GM19467 (cell line): Measurements from ENCODE around the gene TBX15.

Experiments used
- ATAC-seq: cut with Tn5 transposase; IDR thresholded peaks from one replicate; pipeline ENCODE4 v1.9.1; 2021; ENCODE audit warnings: mild to moderate bottlenecking, moderate library complexity; ENCODE audit not compliant: unreplicated experiment

Gene TBX15

GRCh38 chr1:118899340-118899739, 88.8 kb downstream of the TBX15 start:
- ATAC-seq = no peak

- no peak for ATAC-seq
Measured at GRCh38 chr1:118898712-118899111, 89.4 kb downstream of the TBX15 start.

- ATAC-seq = no peak
Measured at GRCh38 chr1:118896416-118896815, 91.7 kb downstream of the TBX15 start.

- ATAC-seq = no peak
Measured at GRCh38 chr1:118894836-118895235, 93.3 kb downstream of the TBX15 start.

GRCh38 chr1:118890851-118891384, 97.2 kb downstream of the TBX15 start:
- ATAC-seq = no peak

- ATAC-seq = no peak
Measured at GRCh38 chr1:118884946-118885345, 103.2 kb downstream of the TBX15 start.

GRCh38 chr1:118881751-118882150, 106.4 kb downstream of the TBX15 start:
- no peak for ATAC-seq

- ATAC-seq = no peak
Measured at GRCh38 chr1:118878661-118879060, 109.5 kb downstream of the TBX15 start.

- no peak for ATAC-seq
Measured at GRCh38 chr1:118877668-118878396, 110.3 kb downstream of the TBX15 start.

- no peak for ATAC-seq
Measured at GRCh38 chr1:118871582-118872171, 116.5 kb downstream of the TBX15 start.

- ATAC-seq = no peak
Measured at GRCh38 chr1:118868387-118868786, 119.8 kb downstream of the TBX15 start.

GRCh38 chr1:118866330-118866729, 121.8 kb downstream of the TBX15 start:
- ATAC-seq = no peak

- ATAC-seq = no peak
Measured at GRCh38 chr1:118863688-118864087, 124.5 kb downstream of the TBX15 start.

GRCh38 chr1:118862755-118863154, 125.4 kb downstream of the TBX15 start:
- ATAC-seq = no peak

GRCh38 chr1:118861216-118861615, 126.9 kb downstream of the TBX15 start:
- ATAC-seq = no peak

GRCh38 chr1:118859999-118860398, 128.1 kb downstream of the TBX15 start:
- no peak for ATAC-seq

GRCh38 chr1:118846443-118846842, 141.7 kb downstream of the TBX15 start:
- ATAC-seq = no peak

GRCh38 chr1:118842452-118843201, 145.5 kb downstream of the TBX15 start:
- no peak for ATAC-seq

GRCh38 chr1:118841521-118841920, 146.6 kb downstream of the TBX15 start:
- no peak for ATAC-seq
